A549 (cell line): ENCODE data around the gene SLC17A5. TPM values are rescaled to one million over a fixed set of nuclear protein-coding genes. Genes with fewer than 3 reads are reported as not detected.

ENCODE experiments used
- ATAC-seq, 2 experiments: fragments of 200-7000 bp in 1 of 2; fragments of >200 bp in 1 of 2; cut with Nextera tagmentation in 1 of 2; cut with Tn5 transposase in 1 of 2; 3 replicates each; pipeline versions ENCODE4 v1.8.0 to v1.9.1; 2018 to 2020; ENCODE audit warnings: mild to moderate bottlenecking in 1 of 2, moderate library complexity in 1 of 2
- CTCF ChIA-PET: fragments of 300-600 bp; sonication (Branson Sonifier 250); formaldehyde crosslinking; extraction: SDS; loops from one replicate; lab custom pipeline; 2021; ENCODE audit warnings: antibody characterized with exemption, inconsistent platforms; lab: Yijun Ruan, JAX
- POLR2A ChIA-PET: fragments of 350-600 bp; formaldehyde crosslinking; extraction: SDS; loops from one replicate; lab custom pipeline; 2021; ENCODE audit warnings: antibody characterized with exemption, inconsistent platforms; lab: Yijun Ruan, JAX
- DNase-seq, 2 experiments: peaks; one replicate each; pipeline versions ENCODE4 v3.0.0 to v3.0.0-alpha.2; 2011 to 2016; ENCODE audit warnings: low read depth in 1 of 2, low spot score in 1 of 2
- FAIRE-seq: peaks from 2 replicates; lab custom pipeline; 2011; peaks lifted over from hg19 to GRCh38; lab: Jason Lieb, UNC
- H3K27ac ChIP-seq, 2 experiments: fragments of >200 bp; sonication (Bioruptor Twin); formaldehyde crosslinking; 3 replicates each; pipeline ENCODE4 v1.5.1; 2016 to 2017
- H3K4me1 ChIP-seq: fragments of >200 bp; sonication (Bioruptor Twin); formaldehyde crosslinking; 3 replicates; pipeline ENCODE4 v1.6.1; 2016
- H3K4me2 ChIP-seq: fragments of >200 bp; sonication (Bioruptor Twin); formaldehyde crosslinking; 3 replicates; pipeline ENCODE4 v1.6.1; 2016
- H3K4me3 ChIP-seq: fragments of >200 bp; sonication (Bioruptor Twin); formaldehyde crosslinking; 3 replicates; pipeline ENCODE4 v1.5.1; 2016
- H3K9me3 ChIP-seq: fragments of >200 bp; sonication (Bioruptor Twin); formaldehyde crosslinking; 3 replicates; pipeline ENCODE4 v1.6.1; 2016
- BHLHE40 ChIP-seq: IDR thresholded peaks from 2 replicates; pipeline ENCODE4 v1.6.1; 2012; ENCODE audit warnings: low read depth, low read length, inconsistent platforms
- EHF ChIP-seq: fragments of 250-450 bp; sonication (Bioruptor Pico); IDR thresholded peaks from 2 replicates; pipeline ENCODE4 v1.5.0; 2020; ENCODE audit warnings: mild to moderate bottlenecking
- EHMT2 ChIP-seq: fragments of 200-600 bp; sonication (generic); IDR thresholded peaks from 2 replicates; pipeline ENCODE4 v1.6.1; 2016; ENCODE audit warnings: antibody characterized with exemption, low read depth, mild to moderate bottlenecking, moderate library complexity
- ELK1 ChIP-seq: fragments of 150-350 bp; IDR thresholded peaks from 2 replicates; pipeline ENCODE4 v1.6.1; 2014; ENCODE audit warnings: low read depth, mild to moderate bottlenecking, low read length
- ESRRA ChIP-seq: fragments of 150-350 bp; IDR thresholded peaks from 2 replicates; pipeline ENCODE4 v1.6.1; 2014; ENCODE audit warnings: mild to moderate bottlenecking, low read length, borderline replicate concordance
- HEYL ChIP-seq: fragments of 250-450 bp; sonication (Bioruptor Pico); IDR thresholded peaks from 2 replicates; pipeline ENCODE4 v1.8.0; 2021; ENCODE audit warnings: mild to moderate bottlenecking, moderate library complexity
- HOXB13 ChIP-seq: fragments of 250-450 bp; sonication (Bioruptor Pico); IDR thresholded peaks from 2 replicates; pipeline ENCODE4 v1.5.0; 2020; ENCODE audit warnings: low read depth, mild to moderate bottlenecking, moderate library complexity
- JUN ChIP-seq, 2 experiments: fragments of >200 bp; sonication (Bioruptor Twin); formaldehyde crosslinking; IDR thresholded peaks; 2 replicates in 1 of 2; 3 replicates in 1 of 2; pipeline ENCODE4 v1.6.1; 2016 to 2017
- JUNB ChIP-seq: fragments of >200 bp; sonication (Bioruptor Twin); formaldehyde crosslinking; IDR thresholded peaks from 2 replicates; pipeline ENCODE4 v1.6.1; 2016
- KDM1A ChIP-seq: fragments of 200-600 bp; sonication (generic); IDR thresholded peaks from 2 replicates; pipeline ENCODE4 v1.6.1; 2016; ENCODE audit warnings: low read depth, mild to moderate bottlenecking
- MAFK ChIP-seq: fragments of 450-650 bp; IDR thresholded peaks from 2 replicates; pipeline ENCODE4 v1.6.1; 2014; ENCODE audit not compliant: partially characterized antibody
- MAX ChIP-seq: IDR thresholded peaks from 2 replicates; pipeline ENCODE4 v1.6.1; 2012
- MAZ ChIP-seq: fragments of 150-350 bp; IDR thresholded peaks from 2 replicates; pipeline ENCODE4 v1.6.1; 2014; ENCODE audit warnings: antibody characterized with exemption, low read depth, low read length, borderline replicate concordance
- MYC ChIP-seq: IDR thresholded peaks from 2 replicates; pipeline ENCODE4 v1.6.1; 2012; ENCODE audit warnings: mild to moderate bottlenecking, inconsistent platforms, low read length, improper control_type of control experiment, borderline replicate concordance
- NFE2L2 ChIP-seq: fragments of 150-350 bp; conservative IDR thresholded peaks from 2 replicates; pipeline ENCODE4 v1.6.1; 2014; ENCODE audit warnings: low read length
- NPAS2 ChIP-seq: fragments of 250-450 bp; sonication (Bioruptor Pico); IDR thresholded peaks from 2 replicates; pipeline ENCODE4 v1.8.0; 2022; ENCODE audit warnings: mild to moderate bottlenecking, moderate library complexity, borderline replicate concordance
- NR3C1 ChIP-seq: fragments of >200 bp; sonication (Bioruptor Twin); formaldehyde crosslinking; IDR thresholded peaks from 3 replicates; pipeline ENCODE4 v1.6.1; 2017
- PBX3 ChIP-seq: IDR thresholded peaks from 2 replicates; pipeline ENCODE4 v1.6.1; 2012
- PHF8 ChIP-seq: fragments of 200-600 bp; sonication (generic); IDR thresholded peaks from 2 replicates; pipeline ENCODE4 v1.6.1; 2016; ENCODE audit warnings: low read depth, mild to moderate bottlenecking, antibody characterized with exemption, moderate library complexity, borderline replicate concordance
- RFX5 ChIP-seq: fragments of 450-650 bp; IDR thresholded peaks from 2 replicates; pipeline ENCODE4 v1.7.1; 2014; ENCODE audit warnings: antibody characterized with exemption, mild to moderate bottlenecking, moderate library complexity
- SREBF2 ChIP-seq: fragments of 450-650 bp; IDR thresholded peaks from 2 replicates; pipeline ENCODE4 v1.6.1; 2014; ENCODE audit warnings: mild to moderate bottlenecking, moderate library complexity
- TP53 ChIP-seq: fragments of 250-450 bp; sonication (Bioruptor Pico); IDR thresholded peaks from 2 replicates; pipeline ENCODE4 v1.5.0; 2021; ENCODE audit warnings: mild to moderate bottlenecking, moderate library complexity
- ZSCAN20 ChIP-seq: fragments of 250-450 bp; sonication (Bioruptor Pico); IDR thresholded peaks from 2 replicates; pipeline ENCODE4 v1.8.0; 2022; ENCODE audit warnings: mild to moderate bottlenecking, moderate library complexity
- WGBS: methylation state at CpG from one replicate; pipeline ENCODE4 v1.1.6; 2017; ENCODE audit errors: missing lambda C conversion rate; 5-methylcytosine and 5-hydroxymethylcytosine counted together
- polyA plus RNA-seq, 4 experiments: library from polyadenylated mRNA; depleted of rRNA in 3 of 4; stranded (reverse); fragments of >200 nt; fragmentation: RNase III in 1 of 4; extraction: RNeasy Plus Mini Kit Qiagen cat#74134 plus additional on column Dnase treatment in 1 of 4; gene quantifications; 2 replicates in 3 of 4; 3 replicates in 1 of 4; pipeline ENCODE4 v1.2.3, GENCODE V29; 2011 to 2017
- TF ChIP-seq, protein P1 (sequence below): fragments of 250-450 bp; sonication (Bioruptor Pico); IDR thresholded peaks from 2 replicates; pipeline ENCODE4 v1.5.0; 2020; ENCODE audit warnings: low read depth, mild to moderate bottlenecking, moderate library complexity
- TF ChIP-seq, protein P2 (sequence below): IDR thresholded peaks from 2 replicates; pipeline ENCODE4 v1.6.1; 2012; ENCODE audit warnings: low read depth, borderline replicate concordance

SLC17A5 gene
- polyA plus RNA-seq, 2 of the 4 experiments (the other 2 are of a cell fraction), result 10.0 to 10.6 TPM

GRCh38 chr6:73649783-73650182 is 4.0 kb downstream of the SLC17A5 start (continued):
- TF ChIP-seq, protein P1, sequence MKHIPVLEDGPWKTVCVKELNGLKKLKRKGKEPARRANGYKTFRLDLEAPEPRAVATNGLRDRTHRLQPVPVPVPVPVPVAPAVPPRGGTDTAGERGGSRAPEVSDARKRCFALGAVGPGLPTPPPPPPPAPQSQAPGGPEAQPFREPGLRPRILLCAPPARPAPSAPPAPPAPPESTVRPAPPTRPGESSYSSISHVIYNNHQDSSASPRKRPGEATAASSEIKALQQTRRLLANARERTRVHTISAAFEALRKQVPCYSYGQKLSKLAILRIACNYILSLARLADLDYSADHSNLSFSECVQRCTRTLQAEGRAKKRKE (CRISPR knock-in tag), result no peak
- no peak for TF ChIP-seq MAZ
- no peak for TF ChIP-seq TP53 (CRISPR knock-in tag)
- no peak for TF ChIP-seq ESRRA

- ChIA-PET CTCF (interaction anchor here (0.6 kb wide), 1 partner anchor 41 kb away, joined by 7 read pairs; no protein-coding TSS in a partner anchor), POLR2A (no interaction called here)
- FAIRE-seq, result no peak
- H3K4me2 ChIP-seq, result no peak overlapping the region
- no peak for ATAC-seq
- H3K4me3 ChIP-seq, result no peak overlapping the region
- no peak overlapping the region for H3K27ac ChIP-seq
- no peak for DNase-seq
- no peaks in the 10 kb centered on the region for H3K9me3 ChIP-seq
- H3K4me1 ChIP-seq, result peaks cover 10% of the 10 kb centered on the region; the same call in 2 of the 3 replicates
- TF ChIP-seq MAX (no peak), NFE2L2 (no peak), TP53 (CRISPR knock-in tag) (no peak), HEYL (CRISPR knock-in tag) (no peak), SREBF2 (no peak)
These were observed 5.6 kb downstream of the SLC17A5 start for GRCh38 chr6:73648166-73648565.

- Histone ChIP-seq H3K27ac (peak overlapping the region; percentile 45 to 76; a peak in 5 of 6 replicates), H3K9me3 (no peaks in the 10 kb centered on the region)
- POLR2A ChIA-PET, result interaction anchor here (0.6 kb wide), 1 partner anchor 65 kb away, joined by 5 read pairs; no protein-coding TSS in a partner anchor
- CTCF ChIA-PET, result interaction anchor here (0.6 kb wide), 1 partner anchor 183 kb away, joined by 4 read pairs; no protein-coding TSS in a partner anchor
- no peak for FAIRE-seq
- 14% methylated on average over 10 of the region's 10 CpGs for WGBS
- TF ChIP-seq MAFK (no peak), PHF8 (no peak), BHLHE40 (no peak), TP53 (CRISPR knock-in tag) (no peak), JUN (IDR thresholded peaks at IDR 0.05) (no peak), JUNB (no peak), KDM1A (no peak), MAX (no peak; the same call in 1 of the 2 replicates), ELK1 (no peak), PBX3 (no peak), EHF (no peak), NR3C1 (no peak), HEYL (CRISPR knock-in tag) (no peak), RFX5 (no peak), EHMT2 (no peak), NPAS2 (CRISPR knock-in tag) (no peak), HOXB13 (CRISPR knock-in tag) (no peak), MYC (no peak), ZSCAN20 (no peak)
- TF ChIP-seq, protein P2, sequence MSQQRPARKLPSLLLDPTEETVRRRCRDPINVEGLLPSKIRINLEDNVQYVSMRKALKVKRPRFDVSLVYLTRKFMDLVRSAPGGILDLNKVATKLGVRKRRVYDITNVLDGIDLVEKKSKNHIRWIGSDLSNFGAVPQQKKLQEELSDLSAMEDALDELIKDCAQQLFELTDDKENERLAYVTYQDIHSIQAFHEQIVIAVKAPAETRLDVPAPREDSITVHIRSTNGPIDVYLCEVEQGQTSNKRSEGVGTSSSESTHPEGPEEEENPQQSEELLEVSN, result no peak
- TF ChIP-seq, all 56 proteins: peak for 0
- ATAC-seq, result peak; percentile 19 to 67; a peak in 3 of 6 replicates
- Histone ChIP-seq H3K4me1 (peaks cover 4% of the 10 kb centered on the region; the same call in 1 of the 3 replicates), H3K4me3 (peak overlapping the region; percentile 41), H3K4me2 (peak overlapping the region; percentile 76)
- DNase-seq, result no peak
These were observed 8.7 kb downstream of the SLC17A5 start for GRCh38 chr6:73644941-73645591.
